ENCODE results near the gene CXXC5.

CXXC5 gene

DNA sequence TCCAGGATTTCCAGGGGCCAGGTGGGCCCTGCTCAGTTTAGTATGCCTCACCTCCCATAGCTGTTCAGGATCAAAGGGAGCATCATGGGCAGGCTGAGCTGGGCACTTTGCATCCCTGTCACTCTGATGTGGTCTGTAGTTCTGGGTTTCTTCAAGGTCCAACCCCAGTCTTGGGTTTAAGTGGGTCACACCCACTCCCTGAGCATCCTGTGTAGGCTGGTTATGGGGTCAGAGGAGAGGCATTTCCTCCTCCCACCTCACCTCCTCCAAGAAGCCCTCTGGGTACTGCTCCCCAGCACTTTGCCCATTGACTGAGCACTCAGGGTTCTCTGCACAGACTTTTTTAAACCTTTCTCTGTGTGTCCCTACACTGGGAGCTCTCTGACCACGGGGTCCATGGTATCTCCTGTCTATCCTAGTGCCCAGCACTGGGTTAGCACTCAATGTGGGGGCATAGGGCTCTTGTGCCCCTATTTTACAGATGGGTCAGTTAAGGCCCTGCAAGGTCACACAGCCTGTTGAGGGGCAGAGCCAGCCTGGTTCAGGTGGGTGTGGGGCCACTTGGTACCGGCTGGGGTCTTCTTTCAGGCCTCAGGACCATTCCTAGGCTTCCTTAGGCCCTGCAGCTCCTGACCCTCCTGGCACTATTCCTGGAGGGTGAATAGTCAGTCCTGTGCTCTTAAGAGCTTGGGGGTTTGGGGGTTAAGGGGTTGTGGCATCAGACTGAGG, 19.0 kb downstream of the CXXC5 start:
- peak in 1 of 2 donors; percentile 28 for DNase-seq

DNA sequence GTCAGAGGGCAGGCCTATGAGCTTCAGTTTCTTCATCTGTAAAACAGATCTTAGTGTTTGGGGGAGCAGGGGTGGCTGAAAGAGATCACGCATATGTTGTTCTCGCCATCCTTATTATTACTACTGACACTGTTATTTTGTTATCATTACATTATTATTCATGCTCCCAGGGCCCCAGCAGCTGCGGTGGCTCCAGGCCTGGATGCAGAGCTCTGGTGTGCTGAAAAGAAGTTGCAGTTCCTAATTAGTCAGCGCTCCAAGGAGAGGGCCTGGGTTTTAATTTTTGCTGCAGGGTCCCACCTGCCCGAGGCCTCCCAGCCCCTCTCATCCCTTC, 19.5 kb downstream of the CXXC5 start:
- DNase-seq: no peak

DNA sequence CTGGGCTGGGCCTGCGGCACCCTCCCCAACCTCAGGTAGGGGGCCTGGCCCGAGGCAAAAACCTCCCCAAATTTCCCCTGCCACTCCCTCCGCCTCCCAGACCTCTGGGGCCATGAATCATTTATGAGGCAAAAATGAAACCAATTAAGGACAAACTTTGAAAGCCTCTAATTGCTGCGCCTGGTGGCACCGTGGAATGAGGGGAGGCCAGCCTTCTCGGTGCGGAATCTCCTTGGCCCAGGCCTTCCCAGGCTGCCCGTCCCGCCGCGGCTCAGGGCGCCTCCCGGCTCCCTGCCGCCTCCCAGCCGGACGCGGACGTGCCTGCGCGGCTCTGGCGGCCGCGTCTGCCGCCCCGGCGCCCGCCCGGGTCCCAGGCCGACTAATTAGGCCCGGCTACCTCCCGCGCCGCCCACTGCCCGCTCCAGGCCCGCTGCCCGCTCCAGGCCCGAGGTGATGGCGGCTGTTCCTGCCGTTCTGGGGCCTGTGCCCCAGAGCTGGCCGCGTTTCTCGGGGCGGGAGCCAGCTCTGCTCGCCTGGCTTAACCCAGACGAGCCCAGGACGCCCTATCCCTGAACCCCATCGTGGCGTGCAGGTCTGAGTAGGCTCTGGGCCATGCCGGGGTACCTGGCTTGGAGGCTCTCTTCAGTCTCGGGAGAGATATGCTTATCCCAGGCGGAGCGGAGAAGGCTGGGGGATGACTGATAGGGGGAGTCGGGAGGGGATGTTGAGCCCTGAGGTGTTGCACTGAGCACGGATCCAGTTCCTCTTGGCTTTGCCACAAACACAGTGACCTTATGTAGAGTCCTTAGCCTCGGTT, 20.1 kb downstream of the CXXC5 start:
- peak in 1 of 2 donors; percentile 42 for DNase-seq

GRCh38 chr5:139668924-139669661, 20.9 kb downstream of the CXXC5 start:
- no peak for DNase-seq

DNA sequence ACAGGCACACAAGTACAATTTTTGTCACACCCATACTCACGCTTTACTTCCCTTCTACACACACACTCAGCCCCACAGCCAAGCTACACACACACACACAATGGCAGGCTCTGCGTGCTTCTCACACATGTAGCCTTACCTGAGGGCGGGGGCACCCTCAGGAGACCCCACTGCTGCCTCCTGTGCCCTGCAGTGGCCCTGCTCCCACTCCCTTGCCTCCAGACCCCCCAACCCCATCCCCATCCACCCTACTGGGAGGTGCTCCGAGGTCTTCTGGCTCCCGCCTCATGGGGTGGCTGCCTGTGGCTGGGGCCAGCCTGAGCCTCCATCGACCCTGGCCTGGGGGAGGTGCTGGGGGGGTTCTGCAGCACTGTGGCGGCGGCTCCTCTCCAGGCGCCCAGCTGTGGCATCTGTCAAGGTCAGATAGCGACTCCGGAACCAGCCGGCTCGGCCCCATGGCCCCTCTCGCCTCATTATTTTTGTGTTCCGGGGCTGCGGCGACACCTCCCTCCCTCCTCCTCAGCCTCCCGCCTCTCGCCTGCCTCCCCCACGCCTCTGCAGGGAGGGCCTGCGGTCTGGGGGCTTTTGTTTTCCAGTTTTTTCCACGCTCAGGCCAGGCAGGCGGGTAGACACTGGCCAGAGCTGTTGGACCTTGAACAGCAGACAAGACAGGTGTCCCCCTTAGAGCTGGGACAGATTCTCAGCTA, 21.7 kb downstream of the CXXC5 start:
- DNase-seq: peak; percentile 34 to 55

GRCh38 chr5:139670369-139671095, 22.4 kb downstream of the CXXC5 start:
- DNase-seq: peak; percentile 21 to 66

GRCh38 chr5:139671096-139671841, 23.1 kb downstream of the CXXC5 start:
- no peak for DNase-seq

DNA sequence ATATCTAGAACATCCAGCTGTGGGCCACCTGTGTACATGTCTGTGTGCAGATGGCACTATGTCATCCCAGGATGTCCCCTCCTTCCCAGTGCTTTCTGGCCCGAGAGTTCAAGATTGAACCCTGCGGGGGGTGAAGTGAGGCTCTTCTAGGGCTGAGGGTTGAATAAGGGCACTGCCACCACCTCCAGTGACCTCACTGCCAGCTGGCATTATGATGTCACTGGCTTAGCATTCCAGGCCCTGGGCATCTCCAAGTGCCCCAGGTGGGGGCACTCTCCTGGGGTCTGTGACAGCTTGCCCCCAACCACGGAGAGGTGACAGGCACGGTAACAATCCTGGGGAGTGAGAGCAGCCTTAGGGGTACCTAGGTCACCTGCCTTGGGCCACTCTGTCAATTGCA, 27.1 kb downstream of the CXXC5 start:
- DNase-seq: no peak

DNA sequence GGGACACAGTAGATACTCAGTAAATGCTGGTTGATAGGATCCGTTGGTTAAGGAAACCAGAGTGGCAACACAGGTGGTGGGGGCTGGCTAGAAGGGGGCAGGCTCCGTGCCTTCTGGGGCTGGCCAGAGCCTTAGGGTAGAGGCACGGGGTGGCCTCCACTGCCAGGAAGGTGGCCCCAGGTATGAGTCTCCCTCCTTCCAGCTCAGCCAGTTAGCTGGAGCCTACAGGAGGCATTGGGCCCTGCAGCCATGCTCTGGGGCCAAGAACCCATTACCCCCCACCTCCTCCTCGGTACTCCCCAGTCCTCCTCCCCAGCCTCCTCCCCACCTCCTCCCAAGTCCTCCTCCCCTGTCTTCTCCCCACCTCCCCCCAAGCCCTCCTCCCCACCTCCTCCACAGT, 27.7 kb downstream of the CXXC5 start:
- DNase-seq: no peak

- DNase-seq: no peak
Observed at GRCh38 chr5:139676406-139676805, 28.3 kb downstream of the CXXC5 start.

DNA sequence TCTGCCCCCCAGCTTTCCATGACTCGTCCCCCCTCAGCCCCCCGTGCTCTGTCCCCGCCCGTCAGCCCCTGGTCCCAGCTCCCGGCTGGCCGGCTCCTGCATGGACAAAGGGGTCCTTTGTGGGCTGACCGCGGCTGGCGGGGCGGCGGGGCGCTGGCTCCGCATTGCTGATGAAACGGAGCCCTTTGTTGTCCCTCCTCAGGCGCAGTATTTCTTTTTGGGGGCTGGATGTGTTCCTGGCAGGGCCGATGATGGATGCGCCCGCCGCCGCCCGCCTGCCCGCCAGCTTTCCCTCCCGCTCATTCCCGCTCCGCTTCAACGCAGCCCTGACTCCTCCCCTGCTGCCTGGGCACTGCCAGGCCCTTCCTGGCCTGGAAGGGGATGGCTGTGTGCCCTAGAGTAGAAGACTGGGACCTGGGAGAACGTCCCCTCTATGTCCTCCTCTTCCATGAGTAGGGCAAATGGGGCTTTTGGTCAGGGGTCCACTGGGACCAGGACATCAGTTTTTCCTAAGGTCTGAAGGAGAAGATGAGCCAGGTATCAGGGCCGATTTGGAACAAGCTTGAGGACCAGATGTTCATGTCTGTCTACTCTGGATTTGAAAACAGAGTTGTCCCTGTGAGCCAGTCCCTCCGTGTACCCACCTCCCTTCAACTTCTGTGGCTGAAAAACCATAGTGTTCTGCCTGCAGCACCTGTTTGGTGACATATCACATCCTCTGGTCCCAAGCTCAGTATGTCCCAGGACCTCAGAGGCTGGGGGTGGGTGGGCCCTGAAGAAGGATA, 29.0 kb downstream of the CXXC5 start:
- DNase-seq: no peak

DNA sequence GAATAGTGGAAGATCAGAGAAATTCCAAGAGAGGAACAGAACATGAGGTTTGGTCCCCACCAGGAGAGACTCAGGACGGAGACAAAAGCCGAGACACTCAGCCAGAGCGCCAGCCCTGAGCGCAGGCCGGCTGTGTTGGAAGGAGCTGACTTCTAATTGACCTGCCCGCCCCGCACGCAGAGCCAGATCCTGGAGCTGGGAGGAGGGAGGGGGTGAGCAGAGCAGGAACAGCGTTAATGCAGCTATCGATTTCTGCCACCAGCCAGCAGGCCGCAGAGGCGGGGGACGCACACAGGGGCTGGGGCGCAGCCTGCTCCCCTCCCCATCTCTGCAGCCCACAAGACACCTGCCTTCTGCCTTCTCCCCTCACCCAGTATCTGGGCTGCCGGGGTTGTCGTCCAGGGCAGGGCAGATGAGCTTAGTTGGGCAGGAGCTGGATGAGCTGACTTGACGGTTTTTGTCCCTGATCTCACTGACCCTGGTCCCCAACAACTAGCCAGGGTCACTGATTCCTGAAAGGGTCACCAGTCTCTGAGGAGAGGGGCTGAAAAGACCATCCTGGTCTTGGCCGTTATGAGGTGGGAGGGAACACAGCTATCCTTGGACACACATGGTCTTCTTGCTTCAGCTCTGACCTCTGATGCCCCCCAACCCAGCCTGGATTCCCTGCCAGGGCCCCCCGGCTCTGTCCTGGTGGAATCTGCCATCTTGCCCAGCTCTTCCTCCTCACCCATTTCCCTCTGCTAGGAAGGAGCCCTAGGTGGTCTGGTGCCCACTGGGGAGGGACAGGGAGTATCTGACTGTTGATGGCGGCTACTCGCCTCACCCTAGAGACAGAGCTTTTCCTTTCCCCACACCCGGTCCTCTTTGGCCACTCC, 29.8 kb downstream of the CXXC5 start:
- DNase-seq: no peak

DNA sequence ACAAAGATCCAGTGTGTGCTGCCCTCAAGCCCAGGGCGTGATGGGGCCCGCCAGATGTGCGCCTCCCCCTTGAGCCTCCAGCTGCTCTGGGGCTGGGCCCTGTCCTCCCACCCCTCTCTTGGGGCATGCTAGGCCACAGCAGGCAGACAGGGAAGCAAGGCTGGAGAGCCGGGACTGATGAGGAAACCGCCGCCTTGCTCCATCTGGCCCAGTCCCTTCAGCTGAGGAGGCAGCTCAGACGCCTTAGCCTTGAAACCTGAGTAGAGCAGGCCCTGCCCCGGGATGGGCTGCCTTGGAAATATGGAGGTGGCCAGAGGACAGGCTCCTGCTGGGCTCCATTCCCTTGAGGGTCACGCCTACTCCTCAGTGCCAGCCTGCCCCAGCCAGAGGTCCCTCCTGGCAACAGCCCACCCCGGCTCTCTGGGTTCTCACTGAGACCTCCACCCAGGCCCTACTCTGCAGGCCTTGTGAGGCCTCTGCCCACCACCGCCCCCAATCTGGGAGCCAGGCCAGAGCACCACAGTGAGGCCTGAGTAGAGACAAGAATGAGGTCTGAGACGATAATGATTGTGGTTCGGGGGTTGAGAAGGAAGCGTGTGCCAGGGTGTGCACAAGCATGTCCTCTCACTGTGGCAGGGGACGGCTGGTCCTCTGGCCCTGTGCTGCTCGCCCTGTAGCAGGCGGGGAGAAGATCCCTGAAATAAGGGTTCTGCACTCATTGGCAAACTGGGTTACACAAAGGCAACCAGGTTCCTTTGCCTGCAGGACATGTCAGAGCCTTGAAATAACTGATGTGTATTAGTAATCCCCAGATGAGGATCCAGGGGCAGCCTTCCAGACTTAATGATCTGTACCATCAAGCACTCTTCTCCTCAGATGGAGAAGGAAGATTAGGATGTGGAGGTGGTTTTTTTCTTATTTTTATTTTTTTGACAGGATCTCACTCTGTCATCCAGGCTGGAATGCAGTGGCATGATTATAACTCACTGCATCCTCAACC, 30.9 kb downstream of the CXXC5 start:
- DNase-seq: no peak

DNA sequence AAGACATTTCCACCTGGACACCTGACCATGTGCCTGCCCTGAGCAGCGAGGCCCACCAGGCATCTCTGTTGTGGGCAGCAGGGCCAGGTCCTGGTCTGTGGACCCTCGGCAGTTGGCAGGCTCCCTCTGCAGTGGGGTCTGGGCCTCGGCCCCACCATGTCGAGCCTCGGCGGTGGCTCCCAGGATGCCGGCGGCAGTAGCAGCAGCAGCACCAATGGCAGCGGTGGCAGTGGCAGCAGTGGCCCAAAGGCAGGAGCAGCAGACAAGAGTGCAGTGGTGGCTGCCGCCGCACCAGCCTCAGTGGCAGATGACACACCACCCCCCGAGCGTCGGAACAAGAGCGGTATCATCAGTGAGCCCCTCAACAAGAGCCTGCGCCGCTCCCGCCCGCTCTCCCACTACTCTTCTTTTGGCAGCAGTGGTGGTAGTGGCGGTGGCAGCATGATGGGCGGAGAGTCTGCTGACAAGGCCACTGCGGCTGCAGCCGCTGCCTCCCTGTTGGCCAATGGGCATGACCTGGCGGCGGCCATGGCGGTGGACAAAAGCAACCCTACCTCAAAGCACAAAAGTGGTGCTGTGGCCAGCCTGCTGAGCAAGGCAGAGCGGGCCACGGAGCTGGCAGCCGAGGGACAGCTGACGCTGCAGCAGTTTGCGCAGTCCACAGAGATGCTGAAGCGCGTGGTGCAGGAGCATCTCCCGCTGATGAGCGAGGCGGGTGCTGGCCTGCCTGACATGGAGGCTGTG, 32.4 kb downstream of the CXXC5 start:
- DNase-seq: no peak

GRCh38 chr5:139681112-139681458, 32.9 kb downstream of the CXXC5 start:
- no peak for DNase-seq

- no peak for DNase-seq
Observed at GRCh38 chr5:139681466-139681865, 33.3 kb downstream of the CXXC5 start.
